ENCODE data around the gene ANKS4B. TPM values are rescaled to one million over a fixed set of nuclear protein-coding genes. Genes with fewer than 3 reads are reported as not detected.

ANKS4B gene
- total and polyA plus RNA-seq, 2 of the 8 experiments (the other 6 are each of a cell fraction or from before 2014, with no cell fraction given), result 0.06 to 0.15 TPM

GRCh38 chr16:21233045-21233520 lies 416 bp upstream of the ANKS4B start (continued):
- no peak for TF ChIP-seq BCL11A (IDR thresholded peaks at IDR 0.05; ENCODE audit: low read depth in 2 of 2, low read length in 2 of 2)

All from H1 (cell line).